Endodermal cell (in vitro differentiated cells): Measurements from ENCODE around the gene C17orf50. TPM values are rescaled to one million over a fixed set of nuclear protein-coding genes. Genes with fewer than 3 reads are reported as not detected.
"Not testable (repeated sequence)": the region's sequence is repeated elsewhere in the genome, so short reads cannot be mapped to it uniquely, and the experiment has no call there.

Source experiments
- DNase-seq: peaks from one replicate; pipeline ENCODE4 v3.0.0-alpha.2; 2017
- H3K27ac ChIP-seq: 2 replicates; pipeline ENCODE4 v1.5.1; 2013; ENCODE audit warnings: mild to moderate bottlenecking, low read depth, low read length, moderate library complexity
- H3K27me3 ChIP-seq: 2 replicates; pipeline ENCODE4 v1.6.1; 2013; ENCODE audit warnings: mild to moderate bottlenecking, low read length, moderate library complexity; ENCODE audit not compliant: insufficient read depth, control insufficient read depth, poor library complexity, severe bottlenecking
- H3K36me3 ChIP-seq: 2 replicates; pipeline ENCODE4 v1.7.0; 2013; ENCODE audit warnings: mild to moderate bottlenecking, low read length, moderate library complexity; ENCODE audit not compliant: control insufficient read depth, insufficient read depth
- H3K4me1 ChIP-seq: one replicate; pipeline ENCODE4 v1.7.0; 2013; ENCODE audit warnings: low read length; ENCODE audit not compliant: control insufficient read depth, insufficient read depth
- H3K4me3 ChIP-seq: 2 replicates; pipeline ENCODE4 v1.5.1; 2013; ENCODE audit warnings: mild to moderate bottlenecking, low read length, moderate library complexity
- H3K9ac ChIP-seq: 2 replicates; pipeline ENCODE4 v1.6.1; 2013; ENCODE audit warnings: mild to moderate bottlenecking, low read length, moderate library complexity; ENCODE audit not compliant: poor library complexity, severe bottlenecking; ENCODE audit errors: extremely low read depth
- H3K9me3 ChIP-seq: 2 replicates; pipeline ENCODE4 v1.6.1; 2013; ENCODE audit warnings: mild to moderate bottlenecking, low read length, moderate library complexity; ENCODE audit not compliant: control insufficient read depth
- H3K27ac Mint-ChIP-seq: 2 replicates; pipeline ENCODE4 v1.8.0; 2020; ENCODE audit warnings: mixed read lengths
- H3K27me3 Mint-ChIP-seq: 2 replicates; pipeline ENCODE4 v1.8.0; 2021; ENCODE audit warnings: mild to moderate bottlenecking, mixed read lengths; ENCODE audit not compliant: insufficient read depth
- H3K36me3 Mint-ChIP-seq: 2 replicates; pipeline ENCODE4 v1.8.0; 2020; ENCODE audit warnings: low read depth, mixed read lengths
- H3K4me1 Mint-ChIP-seq: 2 replicates; pipeline ENCODE4 v1.8.0; 2020; ENCODE audit warnings: mixed read lengths
- H3K4me3 Mint-ChIP-seq: 2 replicates; pipeline ENCODE4 v1.8.0; 2020; ENCODE audit warnings: mild to moderate bottlenecking, moderate library complexity, mixed read lengths
- H3K9me3 Mint-ChIP-seq: 2 replicates; pipeline ENCODE4 v1.8.0; 2020; ENCODE audit warnings: mild to moderate bottlenecking, mixed read lengths
- CTCF ChIP-seq: fragments of 200-600 bp; sonication (generic); conservative IDR thresholded peaks from 2 replicates; pipeline ENCODE4 v1.5.0; 2021; ENCODE audit warnings: antibody characterized with exemption, mild to moderate bottlenecking
- WGBS, 2 experiments: methylation state at CpG; one replicate each; pipeline versions ENCODE4 v1.1.5 to v1.1.7; 2013; ENCODE audit warnings: missing lambda C conversion rate in 2 of 2, mixed read lengths in 1 of 2; ENCODE audit not compliant: insufficient coverage in 1 of 2, insufficient read length in 1 of 2; 5-methylcytosine and 5-hydroxymethylcytosine counted together
- total RNA-seq, 2 donors: library from RNA; stranded (reverse); fragmentation: NEBNext Ultra II Directional in 1 of 2; extraction: Animal tissue kit (Norgen Biotek cat#: 25700) in 1 of 2; gene quantifications; 2 replicates in 1 of 2; 3 replicates in 1 of 2; pipeline ENCODE4 v1.2.1, GENCODE V29; 2021

Gene C17orf50
- total RNA-seq, 2 donors from 2014 or later, result not detected

- Histone ChIP-seq H3K36me3 (no peaks in the 10 kb centered on the region), H3K9ac (no peak overlapping the region), H3K9me3 (no peaks in the 10 kb centered on the region), H3K27me3 (peaks cover 24% of the 10 kb centered on the region), H3K4me3 (no peak overlapping the region), H3K27ac (no peak overlapping the region), H3K4me1 (no peaks in the 10 kb centered on the region)
- no peaks in the 10 kb centered on the region for H3K9me3 Mint-ChIP-seq
- H3K4me3 Mint-ChIP-seq, result peak overlapping the region; percentile 43
- TF ChIP-seq CTCF, result no peak
- WGBS, 2 experiments, result 39 to 61% methylated on average over 14 to 35 of the region's 35 CpGs
- peaks cover 4% of the 10 kb centered on the region for H3K4me1 Mint-ChIP-seq
- H3K27ac Mint-ChIP-seq, result no peak overlapping the region
- H3K27me3 Mint-ChIP-seq, result peaks cover 38% of the 10 kb centered on the region
- H3K36me3 Mint-ChIP-seq, result no peaks in the 10 kb centered on the region
- peak; percentile 82 for DNase-seq
Observed at GRCh38 chr17:35749560-35750412, 10.9 kb upstream of the C17orf50 start.

- Histone ChIP-seq H3K27me3 (peaks cover 24% of the 10 kb centered on the region), H3K9ac (no peak overlapping the region), H3K4me1 (no peaks in the 10 kb centered on the region), H3K4me3 (no peak overlapping the region), H3K9me3 (no peaks in the 10 kb centered on the region), H3K36me3 (no peaks in the 10 kb centered on the region), H3K27ac (no peak overlapping the region)
- no peak for DNase-seq
- H3K36me3 Mint-ChIP-seq, result no peaks in the 10 kb centered on the region
- 89 to 94% methylated on average over 3 to 9 of the region's 10 CpGs for WGBS, 2 experiments
- peaks cover 36% of the 10 kb centered on the region for H3K27me3 Mint-ChIP-seq
- H3K27ac Mint-ChIP-seq, result no peak overlapping the region
- H3K9me3 Mint-ChIP-seq, result no peaks in the 10 kb centered on the region
- H3K4me3 Mint-ChIP-seq, result peak overlapping the region; percentile 43
- H3K4me1 Mint-ChIP-seq, result peaks cover 4% of the 10 kb centered on the region
- TF ChIP-seq CTCF, result no peak
Observed at GRCh38 chr17:35750526-35751395, 9.9 kb upstream of the C17orf50 start.

GRCh38 chr17:35751541-35751940 is 9.1 kb upstream of the C17orf50 start:
- not testable (repeated sequence) for H3K4me1 ChIP-seq, H3K9ac ChIP-seq, H3K27ac ChIP-seq, H3K4me3 Mint-ChIP-seq, DNase-seq, H3K36me3 ChIP-seq, H3K4me3 ChIP-seq, H3K4me1 Mint-ChIP-seq, H3K9me3 ChIP-seq, H3K36me3 Mint-ChIP-seq, H3K9me3 Mint-ChIP-seq, H3K27ac Mint-ChIP-seq
- H3K27me3 ChIP-seq, result peaks cover 24% of the 10 kb centered on the region
- peaks cover 36% of the 10 kb centered on the region for H3K27me3 Mint-ChIP-seq
- 74 to 90% methylated on average over 3 to 4 of the region's 4 CpGs for WGBS, 2 experiments
